Adrenal gland (tissue), 5 donors: ENCODE results near the gene ASB2.

Source experiments
- CTCF ChIP-seq, 6 experiments: fragments of 450-650 bp in 4 of 6; fragments of 200-600 bp in 2 of 6; sonication (generic) in 1 of 6; IDR thresholded peaks; 1 replicate in 5 of 6; 2 replicates in 1 of 6; pipeline versions ENCODE4 v1.5.1 to v1.8.0; 2016 to 2021; ENCODE audit warnings: antibody characterized with exemption in 6 of 6, mild to moderate bottlenecking in 2 of 6, moderate library complexity in 1 of 6
- POLR2A ChIP-seq, 2 donors: fragments of 450-650 bp; IDR thresholded peaks; one replicate each; pipeline ENCODE4 v1.6.1; 2017; ENCODE audit warnings: antibody characterized with exemption in 2 of 2, mild to moderate bottlenecking in 2 of 2, moderate library complexity in 1 of 2
- donor health status: DM: no; HTN: no; CAD: no.

GRCh38 chr14:94008234-94008633, 31.9 kb upstream of the ASB2 start:
- no peak for TF ChIP-seq CTCF (IDR thresholded peaks at IDR 0.05)
- no peak for TF ChIP-seq POLR2A (IDR thresholded peaks at IDR 0.05)
